SK-N-MC (cell line): ENCODE measurements around the gene PRPH.

Source experiments
- EZH2 ChIP-seq: fragments of 200-600 bp; sonication (generic); IDR thresholded peaks from one replicate; pipeline ENCODE4 v1.6.1; 2017; ENCODE audit warnings: antibody characterized with exemption
- FOXP2 ChIP-seq: optimal IDR thresholded peaks from 2 replicates; pipeline ENCODE3; 2011; ENCODE audit warnings: mild to moderate bottlenecking, moderate library complexity; ENCODE audit not compliant: insufficient read depth; ENCODE audit errors: extremely low read length, control extremely low read depth
- POLR2AphosphoS5 ChIP-seq: IDR thresholded peaks from 2 replicates; pipeline ENCODE4 v1.6.1; 2012; ENCODE audit warnings: mild to moderate bottlenecking, low read depth, low read length, borderline replicate concordance

DNA sequence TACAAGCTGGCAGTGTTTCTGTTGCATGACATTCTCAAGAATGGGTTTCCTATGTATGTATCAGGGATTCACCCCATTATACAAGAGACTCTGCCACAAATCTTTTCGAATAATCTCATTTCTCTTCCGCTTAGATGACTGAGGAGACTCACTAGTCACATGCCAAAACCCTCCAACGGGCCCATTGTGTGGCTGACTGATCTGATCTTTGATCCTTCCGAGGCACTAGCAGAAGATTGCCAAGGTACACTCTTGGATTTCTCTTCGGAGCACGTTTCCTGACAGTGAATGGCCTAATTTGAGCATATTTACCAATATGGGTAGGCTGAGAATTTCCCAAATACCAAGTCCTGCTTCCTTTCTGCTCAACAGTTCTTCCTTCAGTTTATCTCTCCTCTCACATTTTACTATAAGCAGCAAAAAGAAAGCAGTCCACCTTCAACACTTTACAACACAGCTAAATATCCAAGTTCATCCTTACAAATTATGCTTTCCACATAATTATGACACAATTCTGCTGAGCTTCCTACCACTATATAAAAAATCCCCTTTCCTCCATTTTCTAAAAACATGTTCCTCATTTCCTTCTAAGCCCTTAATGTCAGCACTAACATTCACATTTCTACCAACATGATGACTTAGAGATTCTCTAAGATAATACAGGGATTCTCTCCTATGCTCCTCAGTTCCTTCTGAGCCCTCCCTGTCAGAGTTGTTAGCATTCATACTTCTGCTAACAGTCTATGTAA lies 11.0 kb downstream of the PRPH start:
- TF ChIP-seq FOXP2 (no peak), POLR2AphosphoS5 (no peak), EZH2 (no peak)
